H9 (cell line): ENCODE measurements around the gene OR8B12. TPM values are rescaled to one million over a fixed set of nuclear protein-coding genes. Genes with fewer than 3 reads are reported as not detected.

Experiments used
- DNase-seq: peaks from one replicate; pipeline ENCODE4 v3.0.0-alpha.2; 2017
- H2AFZ ChIP-seq: one replicate; pipeline ENCODE4 v1.6.1; 2013; ENCODE audit warnings: mild to moderate bottlenecking, low read length, control low read depth, moderate library complexity
- H2AK5ac ChIP-seq: 2 replicates; pipeline ENCODE4 v1.6.1; 2013; ENCODE audit warnings: low read length, control low read depth, mixed read lengths; ENCODE audit not compliant: insufficient read length
- H2BK120ac ChIP-seq: one replicate; pipeline ENCODE4 v1.6.1; 2013; ENCODE audit warnings: low read depth, mild to moderate bottlenecking, low read length, control low read depth, inconsistent platforms; ENCODE audit not compliant: poor library complexity, severe bottlenecking
- H2BK12ac ChIP-seq: 2 replicates; pipeline ENCODE4 v1.6.1; 2013; ENCODE audit warnings: low read length, control low read depth, mixed read lengths, low read depth; ENCODE audit not compliant: insufficient read length
- H2BK15ac ChIP-seq: 2 replicates; pipeline ENCODE4 v1.6.1; 2013; ENCODE audit warnings: low read depth, low read length, control low read depth
- H2BK20ac ChIP-seq: one replicate; pipeline ENCODE4 v1.6.1; 2013; ENCODE audit warnings: low read depth, mild to moderate bottlenecking, low read length, control low read depth, inconsistent platforms; ENCODE audit not compliant: poor library complexity, severe bottlenecking
- H2BK5ac ChIP-seq: 2 replicates; pipeline ENCODE4 v1.6.1; 2013; ENCODE audit warnings: low read length, control low read depth, mixed read lengths; ENCODE audit not compliant: insufficient read length
- H3K14ac ChIP-seq: 2 replicates; pipeline ENCODE4 v1.6.1; 2013; ENCODE audit warnings: low read length, control low read depth; ENCODE audit not compliant: insufficient read depth
- H3K18ac ChIP-seq: 2 replicates; pipeline ENCODE4 v1.6.1; 2013; ENCODE audit warnings: low read depth, mild to moderate bottlenecking, mixed read lengths, low read length, control low read depth; ENCODE audit not compliant: insufficient read length
- H3K23ac ChIP-seq: 2 replicates; pipeline ENCODE4 v1.6.1; 2013; ENCODE audit warnings: low read length, control low read depth, mixed read lengths, low read depth; ENCODE audit not compliant: insufficient read length
- H3K23me2 ChIP-seq: 2 replicates; pipeline ENCODE4 v1.6.1; 2013; ENCODE audit warnings: low read depth, mild to moderate bottlenecking, mixed read lengths, low read length, control low read depth; ENCODE audit not compliant: insufficient read length, poor library complexity, severe bottlenecking
- H3K27ac ChIP-seq: 2 replicates; pipeline ENCODE4 v1.5.1; 2013; ENCODE audit warnings: low read length, control low read depth, mixed read lengths, low read depth; ENCODE audit not compliant: insufficient read length
- H3K27me3 ChIP-seq: 2 replicates; pipeline ENCODE4 v1.6.1; 2013; ENCODE audit warnings: low read length, control low read depth, inconsistent platforms; ENCODE audit not compliant: insufficient read depth
- H3K4ac ChIP-seq: 2 replicates; pipeline ENCODE4 v1.6.1; 2013; ENCODE audit warnings: low read depth, mild to moderate bottlenecking, control low read depth, inconsistent platforms, low read length, moderate library complexity
- H3K4me1 ChIP-seq: 2 replicates; pipeline ENCODE4 v1.6.1; 2013; ENCODE audit warnings: low read length, control low read depth, inconsistent platforms; ENCODE audit not compliant: insufficient read depth
- H3K4me2 ChIP-seq: 2 replicates; pipeline ENCODE4 v1.6.1; 2013; ENCODE audit warnings: low read length, control low read depth, mixed read lengths; ENCODE audit not compliant: insufficient read length, insufficient read depth
- H3K56ac ChIP-seq: 2 replicates; pipeline ENCODE4 v1.6.1; 2013; ENCODE audit warnings: low read depth, mild to moderate bottlenecking, mixed read lengths, low read length, control low read depth; ENCODE audit not compliant: insufficient read length
- H3K79me1 ChIP-seq: 2 replicates; pipeline ENCODE4 v1.6.1; 2013; ENCODE audit warnings: low read depth, mild to moderate bottlenecking, moderate library complexity, low read length, control low read depth, inconsistent platforms; ENCODE audit not compliant: insufficient read depth, poor library complexity, severe bottlenecking
- H3K79me2 ChIP-seq: 2 replicates; pipeline ENCODE4 v1.6.1; 2013; ENCODE audit warnings: low read length, control low read depth, inconsistent platforms; ENCODE audit not compliant: insufficient read depth
- H3K9ac ChIP-seq: 2 replicates; pipeline ENCODE4 v1.6.1; 2013; ENCODE audit warnings: low read length, control low read depth, mixed read lengths; ENCODE audit not compliant: insufficient read length; ENCODE audit errors: extremely low read depth
- H3K9me3 ChIP-seq: one replicate; pipeline ENCODE4 v1.6.1; 2013; ENCODE audit warnings: low read depth, low read length, inconsistent platforms; ENCODE audit not compliant: control insufficient read depth
- H3T11ph ChIP-seq: one replicate; pipeline ENCODE4 v1.6.1; 2013; ENCODE audit warnings: mild to moderate bottlenecking, low read length, control low read depth, inconsistent platforms
- H4K20me1 ChIP-seq: one replicate; pipeline ENCODE4 v1.6.1; 2013; ENCODE audit not compliant: control insufficient read depth, insufficient read length, insufficient read depth
- H4K5ac ChIP-seq: 2 replicates; pipeline ENCODE4 v1.6.1; 2013; ENCODE audit warnings: low read depth, mild to moderate bottlenecking, mixed read lengths, low read length, control low read depth; ENCODE audit not compliant: insufficient read length
- H4K8ac ChIP-seq: replicated peaks from 2 replicates; pipeline ENCODE4 v1.6.1; 2013; ENCODE audit warnings: low read length, control low read depth, mixed read lengths, low read depth; ENCODE audit not compliant: insufficient read length
- H4K91ac ChIP-seq: 2 replicates; pipeline ENCODE4 v1.6.1; 2013; ENCODE audit warnings: low read depth, mild to moderate bottlenecking, moderate library complexity, mixed read lengths, low read length, control low read depth; ENCODE audit not compliant: insufficient read length
- H3K27ac Mint-ChIP-seq, 3 experiments: 2 replicates in 2 of 3; 3 replicates in 1 of 3; pipeline ENCODE4 v1.8.0; 2020 to 2021; ENCODE audit warnings: mixed read lengths in 3 of 3, mild to moderate bottlenecking in 1 of 3, moderate library complexity in 1 of 3
- H3K27me3 Mint-ChIP-seq: 2 replicates; pipeline ENCODE4 v1.8.0; 2021; ENCODE audit warnings: low read depth, mild to moderate bottlenecking, moderate library complexity, mixed read lengths
- H3K36me3 Mint-ChIP-seq, 3 experiments: 2 replicates in 2 of 3; 3 replicates in 1 of 3; pipeline ENCODE4 v1.8.0; 2020 to 2021; ENCODE audit warnings: low read depth in 3 of 3, mixed read lengths in 3 of 3; ENCODE audit not compliant: insufficient read depth in 1 of 3
- H3K4me1 Mint-ChIP-seq, 2 experiments: 2 replicates each; pipeline ENCODE4 v1.8.0; 2020; ENCODE audit warnings: mixed read lengths in 2 of 2
- H3K4me3 Mint-ChIP-seq, 2 experiments: 2 replicates in 1 of 2; 3 replicates in 1 of 2; pipeline ENCODE4 v1.8.0; 2020 to 2021; ENCODE audit warnings: mild to moderate bottlenecking in 2 of 2, mixed read lengths in 2 of 2, moderate library complexity in 1 of 2
- H3K9me3 Mint-ChIP-seq, 2 experiments: 2 replicates in 1 of 2; 3 replicates in 1 of 2; pipeline ENCODE4 v1.8.0; 2020; ENCODE audit warnings: mild to moderate bottlenecking in 2 of 2, mixed read lengths in 2 of 2, moderate library complexity in 1 of 2
- WGBS: extraction: QIAGEN DNeasy Blood & Tissue Kit; methylation state at CpG from one replicate; pipeline ENCODE4 v1.1.7; 2013; ENCODE audit warnings: missing lambda C conversion rate, low lambda C conversion rate, mixed read lengths; ENCODE audit not compliant: insufficient read length; ENCODE audit errors: extremely low coverage; 5-methylcytosine and 5-hydroxymethylcytosine counted together
- total RNA-seq: library from RNA; stranded (reverse); gene quantifications from 2 replicates; pipeline ENCODE4 v1.2.1, GENCODE V29; 2021
- TF ChIP-seq, protein P1 (sequence below): fragments of 200-600 bp; sonication (generic); conservative IDR thresholded peaks from 3 replicates; pipeline ENCODE4 v1.8.0; 2021; ENCODE audit warnings: antibody characterized with exemption, mild to moderate bottlenecking

Gene OR8B12
- total RNA-seq, 1 experiment from 2014 or later: not detected

GRCh38 chr11:124519850-124520549, 23.5 kb downstream of the OR8B12 start:
- H3K4ac ChIP-seq: no peak overlapping the region
- no peak overlapping the region for H2BK15ac ChIP-seq
- H3K27me3 ChIP-seq: no peaks in the 10 kb centered on the region
- no peak overlapping the region for H2BK120ac ChIP-seq
- no peak overlapping the region for H3K4me3 Mint-ChIP-seq
- H3K27ac Mint-ChIP-seq: no peak overlapping the region
- no peak overlapping the region for H3K23ac ChIP-seq
- H3K36me3 Mint-ChIP-seq: no peaks in the 10 kb centered on the region
- no peak overlapping the region for H4K8ac ChIP-seq
- H3K4me1 ChIP-seq: no peaks in the 10 kb centered on the region
- no CpG with 5 or more reads among the region's 2 CpGs for whole genome bisulfite sequencing
- no peaks in the 10 kb centered on the region for H3K79me1 ChIP-seq
- no peak for DNase-seq
- TF ChIP-seq, protein P1, sequence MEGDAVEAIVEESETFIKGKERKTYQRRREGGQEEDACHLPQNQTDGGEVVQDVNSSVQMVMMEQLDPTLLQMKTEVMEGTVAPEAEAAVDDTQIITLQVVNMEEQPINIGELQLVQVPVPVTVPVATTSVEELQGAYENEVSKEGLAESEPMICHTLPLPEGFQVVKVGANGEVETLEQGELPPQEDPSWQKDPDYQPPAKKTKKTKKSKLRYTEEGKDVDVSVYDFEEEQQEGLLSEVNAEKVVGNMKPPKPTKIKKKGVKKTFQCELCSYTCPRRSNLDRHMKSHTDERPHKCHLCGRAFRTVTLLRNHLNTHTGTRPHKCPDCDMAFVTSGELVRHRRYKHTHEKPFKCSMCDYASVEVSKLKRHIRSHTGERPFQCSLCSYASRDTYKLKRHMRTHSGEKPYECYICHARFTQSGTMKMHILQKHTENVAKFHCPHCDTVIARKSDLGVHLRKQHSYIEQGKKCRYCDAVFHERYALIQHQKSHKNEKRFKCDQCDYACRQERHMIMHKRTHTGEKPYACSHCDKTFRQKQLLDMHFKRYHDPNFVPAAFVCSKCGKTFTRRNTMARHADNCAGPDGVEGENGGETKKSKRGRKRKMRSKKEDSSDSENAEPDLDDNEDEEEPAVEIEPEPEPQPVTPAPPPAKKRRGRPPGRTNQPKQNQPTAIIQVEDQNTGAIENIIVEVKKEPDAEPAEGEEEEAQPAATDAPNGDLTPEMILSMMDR: no peak
- H3K23me2 ChIP-seq: no peaks in the 10 kb centered on the region
- H2BK12ac ChIP-seq: no peak overlapping the region
- no peak overlapping the region for H3K18ac ChIP-seq
- H4K20me1 ChIP-seq: no peaks in the 10 kb centered on the region
- H2AK5ac ChIP-seq: no peak overlapping the region
- H3K4me2 ChIP-seq: no peak overlapping the region
- H3K27ac ChIP-seq: no peak overlapping the region
- no peak overlapping the region for H4K91ac ChIP-seq
- no peak overlapping the region for H3K14ac ChIP-seq
- H2AFZ ChIP-seq: no peak overlapping the region
- no peak overlapping the region for H2BK20ac ChIP-seq
- H3K79me2 ChIP-seq: no peaks in the 10 kb centered on the region
- no peaks in the 10 kb centered on the region for H3K9me3 Mint-ChIP-seq
- H3K56ac ChIP-seq: no peak overlapping the region
- no peaks in the 10 kb centered on the region for H3K9me3 ChIP-seq
- H2BK5ac ChIP-seq: no peak overlapping the region
- peaks cover 7% of the 10 kb centered on the region for H3K27me3 Mint-ChIP-seq
- no peak overlapping the region for H4K5ac ChIP-seq
- H3K9ac ChIP-seq: no peak overlapping the region
- H3T11ph ChIP-seq: no peak overlapping the region
- H3K4me1 Mint-ChIP-seq: no peaks in the 10 kb centered on the region
